ENCODE results near the gene TRDN.

Gene TRDN

GRCh38 chr6:123380257-123380656 is 256.5 kb downstream of the TRDN start:
- Histone ChIP-seq H3K36me3 (ENCODE audit: insufficient read depth, low read length) (no peaks in the 10 kb centered on the region), H3K9me3 (ENCODE audit: low read depth, low read length) (no peaks in the 10 kb centered on the region), H3K9ac (ENCODE audit: insufficient read length) (peak overlapping the region; percentile 70), H3K4me3 (peak overlapping the region; percentile 74), H3K27ac (peak overlapping the region; percentile 90)
- no peak for TF ChIP-seq EZH2 (IDR thresholded peaks at IDR 0.05)
- TF ChIP-seq FOXP2 (optimal IDR thresholded peaks at IDR 0.05; ENCODE audit: control extremely low read depth, extremely low read length, insufficient read depth), result no peak
- no peak; the same call in 1 of the 2 replicates for TF ChIP-seq POLR2AphosphoS5 (IDR thresholded peaks at IDR 0.05; ENCODE audit: borderline replicate concordance, low read depth, low read length)
- peak; percentile 89 for DNase-seq (ENCODE audit: low read depth, low spot score)

GRCh38 chr6:123372737-123373136 is 264.0 kb downstream of the TRDN start:
- Histone ChIP-seq H3K27ac (no peak overlapping the region), H3K4me3 (no peak overlapping the region), H3K9ac (ENCODE audit: insufficient read length) (no peak overlapping the region), H3K9me3 (ENCODE audit: low read depth, low read length) (no peaks in the 10 kb centered on the region), H3K36me3 (ENCODE audit: insufficient read depth, low read length) (no peaks in the 10 kb centered on the region)
- TF ChIP-seq POLR2AphosphoS5 (IDR thresholded peaks at IDR 0.05; ENCODE audit: borderline replicate concordance, low read depth, low read length) (no peak), EZH2 (IDR thresholded peaks at IDR 0.05) (no peak), FOXP2 (optimal IDR thresholded peaks at IDR 0.05; ENCODE audit: control extremely low read depth, extremely low read length, insufficient read depth) (no peak)
- no peak for DNase-seq (ENCODE audit: low read depth, low spot score)

DNA sequence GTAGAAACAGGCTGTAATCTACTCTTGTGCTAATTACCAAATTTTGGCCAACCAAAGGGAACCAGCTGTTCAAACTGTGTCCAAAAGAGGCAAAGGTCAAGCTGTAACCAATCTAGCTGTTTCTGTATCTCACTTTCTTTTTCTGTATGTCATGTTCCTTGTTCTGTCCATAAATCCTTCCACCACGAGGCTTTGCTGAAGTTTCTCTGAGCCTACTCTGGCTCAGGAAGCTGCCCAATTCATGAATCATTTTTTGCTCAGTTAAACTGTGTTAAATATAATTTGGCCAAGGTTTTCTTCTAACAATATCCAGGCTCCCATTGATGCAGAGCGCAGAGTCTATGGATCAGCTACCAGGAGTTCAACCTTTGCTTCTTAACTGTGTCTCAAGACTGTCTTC is 272.8 kb downstream of the TRDN start:
- no peak for TF ChIP-seq EZH2 (IDR thresholded peaks at IDR 0.05)
- no peak for TF ChIP-seq FOXP2 (optimal IDR thresholded peaks at IDR 0.05; ENCODE audit: control extremely low read depth, extremely low read length, insufficient read depth)
- no peak for TF ChIP-seq POLR2AphosphoS5 (IDR thresholded peaks at IDR 0.05; ENCODE audit: borderline replicate concordance, low read depth, low read length)
- Histone ChIP-seq H3K9me3 (ENCODE audit: low read depth, low read length) (no peaks in the 10 kb centered on the region), H3K4me3 (no peak overlapping the region), H3K36me3 (ENCODE audit: insufficient read depth, low read length) (no peaks in the 10 kb centered on the region), H3K9ac (ENCODE audit: insufficient read length) (no peak overlapping the region), H3K27ac (no peak overlapping the region)
- no peak for DNase-seq (ENCODE audit: low read depth, low spot score)

- TF ChIP-seq FOXP2 (optimal IDR thresholded peaks at IDR 0.05; ENCODE audit: control extremely low read depth, extremely low read length, insufficient read depth), result no peak
- no peak for TF ChIP-seq EZH2 (IDR thresholded peaks at IDR 0.05)
- TF ChIP-seq POLR2AphosphoS5 (IDR thresholded peaks at IDR 0.05; ENCODE audit: borderline replicate concordance, low read depth, low read length), result no peak
- H3K4me3 ChIP-seq, result no peak overlapping the region
- no peak overlapping the region for H3K27ac ChIP-seq
- H3K36me3 ChIP-seq (ENCODE audit: insufficient read depth, low read length), result no peaks in the 10 kb centered on the region
- no peaks in the 10 kb centered on the region for H3K9me3 ChIP-seq (ENCODE audit: low read depth, low read length)
- DNase-seq (ENCODE audit: low read depth, low spot score), result no peak
- H3K9ac ChIP-seq (ENCODE audit: insufficient read length), result no peak overlapping the region
These were observed 276.4 kb downstream of the TRDN start for GRCh38 chr6:123360359-123360758.

GRCh38 chr6:123352705-123353104 is 284.0 kb downstream of the TRDN start:
- TF ChIP-seq EZH2 (IDR thresholded peaks at IDR 0.05) (no peak), POLR2AphosphoS5 (IDR thresholded peaks at IDR 0.05; ENCODE audit: borderline replicate concordance, low read depth, low read length) (no peak), FOXP2 (optimal IDR thresholded peaks at IDR 0.05; ENCODE audit: control extremely low read depth, extremely low read length, insufficient read depth) (no peak)
- DNase-seq (ENCODE audit: low read depth, low spot score), result no peak
- no peak overlapping the region for H3K9ac ChIP-seq (ENCODE audit: insufficient read length)
- H3K9me3 ChIP-seq (ENCODE audit: low read depth, low read length), result no peaks in the 10 kb centered on the region
- H3K27ac ChIP-seq, result no peak overlapping the region
- H3K4me3 ChIP-seq, result no peak overlapping the region
- no peaks in the 10 kb centered on the region for H3K36me3 ChIP-seq (ENCODE audit: insufficient read depth, low read length)

- no peak overlapping the region for H3K9ac ChIP-seq (ENCODE audit: insufficient read length)
- H3K27ac ChIP-seq, result no peak overlapping the region
- H3K9me3 ChIP-seq (ENCODE audit: low read depth, low read length), result no peaks in the 10 kb centered on the region
- DNase-seq (ENCODE audit: low read depth, low spot score), result no peak
- no peaks in the 10 kb centered on the region for H3K36me3 ChIP-seq (ENCODE audit: insufficient read depth, low read length)
- TF ChIP-seq EZH2 (IDR thresholded peaks at IDR 0.05) (no peak), FOXP2 (optimal IDR thresholded peaks at IDR 0.05; ENCODE audit: control extremely low read depth, extremely low read length, insufficient read depth) (no peak), POLR2AphosphoS5 (IDR thresholded peaks at IDR 0.05; ENCODE audit: borderline replicate concordance, low read depth, low read length) (no peak)
- no peak overlapping the region for H3K4me3 ChIP-seq
These were observed 284.5 kb downstream of the TRDN start for GRCh38 chr6:123352279-123352678.

DNA sequence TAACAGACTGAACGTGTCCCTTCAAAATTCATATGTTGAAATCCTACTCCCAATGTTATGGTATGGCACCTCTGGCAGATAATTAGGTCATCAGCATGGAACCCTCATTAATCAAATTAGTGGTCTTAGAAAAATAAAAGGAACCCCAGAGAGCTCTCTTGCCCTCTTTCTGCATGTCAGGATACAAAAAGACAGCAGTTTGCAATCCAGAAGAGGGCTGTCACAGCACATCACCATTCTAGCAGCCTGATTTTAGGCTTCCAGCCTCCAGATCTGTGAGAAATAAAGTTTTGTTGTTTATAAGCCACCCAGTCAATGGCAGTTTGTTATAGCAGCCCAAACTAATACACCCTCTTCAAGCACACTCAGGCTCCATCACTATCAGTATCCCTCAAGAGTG is 292.9 kb downstream of the TRDN start:
- Histone ChIP-seq H3K9ac (ENCODE audit: insufficient read length) (no peak overlapping the region), H3K4me3 (no peak overlapping the region), H3K36me3 (ENCODE audit: insufficient read depth, low read length) (no peaks in the 10 kb centered on the region), H3K27ac (no peak overlapping the region), H3K9me3 (ENCODE audit: low read depth, low read length) (no peaks in the 10 kb centered on the region)
- DNase-seq (ENCODE audit: low read depth, low spot score), result no peak
- no peak for TF ChIP-seq POLR2AphosphoS5 (IDR thresholded peaks at IDR 0.05; ENCODE audit: borderline replicate concordance, low read depth, low read length)
- no peak for TF ChIP-seq EZH2 (IDR thresholded peaks at IDR 0.05)
- TF ChIP-seq FOXP2 (optimal IDR thresholded peaks at IDR 0.05; ENCODE audit: control extremely low read depth, extremely low read length, insufficient read depth), result no peak

DNA sequence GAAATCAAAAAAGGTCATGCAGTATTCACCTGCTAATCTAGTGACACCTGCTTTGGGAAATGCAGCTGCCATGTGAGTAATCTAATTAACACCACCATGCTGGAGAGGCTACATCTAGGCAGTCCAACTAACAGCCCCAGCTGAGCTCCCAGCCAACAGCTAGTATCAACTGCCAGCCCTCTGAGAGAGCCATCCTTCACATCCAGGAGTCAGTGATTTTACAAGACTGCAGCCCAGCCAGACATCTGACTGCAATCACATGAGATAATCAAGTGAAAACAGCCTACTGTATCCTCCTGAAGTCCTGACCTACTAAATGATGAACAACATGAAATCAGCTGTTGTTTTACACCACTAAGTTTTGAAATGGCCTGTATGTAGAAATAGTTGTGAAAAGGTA is 298.4 kb downstream of the TRDN start:
- Histone ChIP-seq H3K36me3 (ENCODE audit: insufficient read depth, low read length) (no peaks in the 10 kb centered on the region), H3K27ac (no peak overlapping the region), H3K9me3 (ENCODE audit: low read depth, low read length) (no peaks in the 10 kb centered on the region), H3K9ac (ENCODE audit: insufficient read length) (no peak overlapping the region), H3K4me3 (no peak overlapping the region)
- no peak for DNase-seq (ENCODE audit: low read depth, low spot score)
- TF ChIP-seq POLR2AphosphoS5 (IDR thresholded peaks at IDR 0.05; ENCODE audit: borderline replicate concordance, low read depth, low read length), result no peak

- H3K9ac ChIP-seq (ENCODE audit: insufficient read length), result peak overlapping the region; percentile 51
- H3K27ac ChIP-seq, result peak overlapping the region; percentile 97
- peak overlapping the region; percentile 71 for H3K4me3 ChIP-seq
- H3K9me3 ChIP-seq (ENCODE audit: low read depth, low read length), result no peaks in the 10 kb centered on the region
- TF ChIP-seq POLR2AphosphoS5 (IDR thresholded peaks at IDR 0.05; ENCODE audit: borderline replicate concordance, low read depth, low read length), result peak; percentile 58; the same call in 1 of the 2 replicates
- TF ChIP-seq FOXP2 (optimal IDR thresholded peaks at IDR 0.05; ENCODE audit: control extremely low read depth, extremely low read length, insufficient read depth), result peak; percentile 34
- TF ChIP-seq EZH2 (IDR thresholded peaks at IDR 0.05), result no peak
- H3K36me3 ChIP-seq (ENCODE audit: insufficient read depth, low read length), result no peaks in the 10 kb centered on the region
- DNase-seq (ENCODE audit: low read depth, low spot score), result peak; percentile 78
These were observed 303.6 kb downstream of the TRDN start for GRCh38 chr6:123333000-123333756.

Measured in SK-N-MC (cell line).